Heart left ventricle (tissue), 16 donors: ENCODE results near the gene ADM2. TPM values are rescaled to one million over a fixed set of nuclear protein-coding genes. Genes with fewer than 3 reads are reported as not detected.

ENCODE experiments used
- ATAC-seq, 4 donors: fragments of 200-7000 bp; cut with Tn5 transposase; one replicate each; pipeline ENCODE4 v1.9.1; 2020 to 2022; ENCODE audit warnings: moderate library complexity in 4 of 4, mild to moderate bottlenecking in 3 of 4, moderate number of reproducible peaks in 1 of 4
- DNase-seq, 5 donors: peaks; one replicate each; pipeline ENCODE4 v3.0.0-alpha.2; 2020
- H3K27ac ChIP-seq, 12 donors: fragments of 200-600 bp; sonication (generic) in 4 of 12; one replicate each; pipeline versions ENCODE4 v1.5.0 to v1.8.0; 2016 to 2022; ENCODE audit warnings: mild to moderate bottlenecking in 2 of 12
- H3K27me3 ChIP-seq, 9 donors: fragments of 200-600 bp; sonication (generic) in 2 of 9; one replicate each; pipeline versions ENCODE4 v1.5.1 to v1.8.0; 2016 to 2022; ENCODE audit warnings: mild to moderate bottlenecking in 3 of 9
- H3K36me3 ChIP-seq, 9 donors: fragments of 200-600 bp; sonication (generic) in 2 of 9; one replicate each; pipeline versions ENCODE4 v1.5.0 to v1.8.0; 2018 to 2022; ENCODE audit warnings: mild to moderate bottlenecking in 2 of 9
- H3K4me1 ChIP-seq, 12 donors: fragments of 200-600 bp; sonication (generic) in 4 of 12; one replicate each; pipeline versions ENCODE4 v1.5.0 to v1.8.0; 2016 to 2022; ENCODE audit warnings: mild to moderate bottlenecking in 3 of 12
- H3K4me3 ChIP-seq, 12 donors: fragments of 200-600 bp; sonication (generic) in 4 of 12; one replicate each; pipeline versions ENCODE4 v1.5.0 to v1.8.0; 2017 to 2022; ENCODE audit warnings: mild to moderate bottlenecking in 9 of 12, moderate library complexity in 4 of 12
- H3K9me3 ChIP-seq, 12 donors: fragments of 200-600 bp; sonication (generic) in 4 of 12; one replicate each; pipeline versions ENCODE4 v1.5.0 to v1.8.0; 2016 to 2022; ENCODE audit warnings: mild to moderate bottlenecking in 1 of 12
- CTCF ChIP-seq, 12 donors: fragments of 200-600 bp; sonication (generic) in 4 of 12; IDR thresholded peaks; one replicate each; pipeline versions ENCODE4 v1.5.0 to v1.8.0; 2018 to 2022; ENCODE audit warnings: antibody characterized with exemption in 12 of 12, mild to moderate bottlenecking in 5 of 12
- POLR2A ChIP-seq, 2 donors: fragments of 450-650 bp; IDR thresholded peaks; one replicate each; pipeline ENCODE4 v1.6.1; 2017; ENCODE audit warnings: antibody characterized with exemption in 2 of 2, mild to moderate bottlenecking in 2 of 2, moderate library complexity in 2 of 2
- WGBS, 4 donors: extraction: QIAGEN DNeasy Blood & Tissue Kit in 2 of 4; methylation state at CpG; one replicate each; pipeline versions ENCODE4 v1.1.5 to v1.1.7; 2013 to 2018; 5-methylcytosine and 5-hydroxymethylcytosine counted together
- intact Hi-C, 10 donors: fragments of 100-400 bp; cut with DNase I; formaldehyde crosslinking; loops; one replicate each; pipeline versions ENCODE4 v1.11.1 to v1.14.2; 2022
- polyA plus RNA-seq, 2 donors: library from polyadenylated mRNA; stranded (reverse); fragments of 200-250 nt; gene quantifications; one replicate each; pipeline ENCODE4 v1.2.3, GENCODE V29; 2013
- total RNA-seq, 9 donors: library from RNA; depleted of rRNA in 2 of 9; stranded (reverse); fragments of >200 nt in 2 of 9; fragmentation: NEBNext Ultra II Directional in 3 of 9; extraction: Animal tissue kit (Norgen Biotek cat#: 25700) in 3 of 9; gene quantifications; one replicate each; pipeline versions ENCODE4 v1.1.0 to v1.2.4, GENCODE V29; 2016 to 2023
- donor health status: ischemic (EF 13 %, LVEDD 7.1; RV severe dilation, severe dysfunction).
- donor health status: healthy with polysubstance abuse.
- donor health status: DM: no; HTN: yes; CAD: no.
- donor health status: DM: no; HTN: no; CAD: no.
- donor health status: ischemic (EF 25% LVEDD 6.9; RV normal size, moderate dysfunction).
- donor health status: ischemic (EF 25% LVEDD 5.7; RV mildly dilated, moderate dysfunction).
- donor health status: healthy.
- donor health status: DM: yes; HTN: yes; CAD: no.
- donor health status: ischemic (EF 35%, LVEDD 5.7; RV mildly dilated, moderate dysfunction).
- donor health status: nonischemic (EF 11% LVEDD 7.7; RV severe dilation, severe dysfunction).
- donor health status: DM: yes; HTN: yes; CAD: no.
- donor health status: PGD.
- donor health status: ischemic (EF 29% LVEDD 5.4; RV normal size, mild dysfunction).
- donor health status: nonischemic (EF 23%, LVEDD 6.1; RV moderate dilation, normal function).

ADM2 gene
- total and polyA plus RNA-seq, 11 donors, result 0.04 to 0.67 (median 0.20) TPM; not detected in 7

GRCh38 chr22:50481045-50481439 is 301 bp upstream of the ADM2 start:
- TF ChIP-seq POLR2A (IDR thresholded peaks at IDR 0.05) (no peak), CTCF (IDR thresholded peaks at IDR 0.05) (no peak)
- ATAC-seq (no peak), DNase-seq (no peak)
- no peaks in the 10 kb centered on the region for H3K36me3 ChIP-seq
- H3K4me1 ChIP-seq, result peaks cover 0 to 17% (median 4%) of the 10 kb centered on the region in 12 donors
- peak overlapping the region; percentile 8 to 61 (median 40) for H3K4me3 ChIP-seq
- intact Hi-C loops, result no loop called here
- peaks cover 24 to 57% (median 34%) of the 10 kb centered on the region in 9 donors for H3K27me3 ChIP-seq
- H3K9me3 ChIP-seq, result no peaks in the 10 kb centered on the region
- H3K27ac ChIP-seq, result no peak overlapping the region
- 0 to 4% (median 3%) methylated on average over 13 to 45 of the region's 45 CpGs for WGBS, 4 donors

- no peak overlapping the region for H3K27ac ChIP-seq
- no peak for TF ChIP-seq CTCF (IDR thresholded peaks at IDR 0.05)
- TF ChIP-seq POLR2A (IDR thresholded peaks at IDR 0.05), result no peak
- intact Hi-C loops, result no loop called here
- peak overlapping the region in 5 of 12 donors; percentile 40 to 61 (median 48) for H3K4me3 ChIP-seq
- no peaks in the 10 kb centered on the region for H3K9me3 ChIP-seq
- no peaks in the 10 kb centered on the region for H3K36me3 ChIP-seq
- peaks cover 25 to 57% (median 34%) of the 10 kb centered on the region in 9 donors for H3K27me3 ChIP-seq
- ATAC-seq (no peak), DNase-seq (peak in 1 of 5 donors; percentile 65)
- H3K4me1 ChIP-seq, result peaks cover 0 to 17% (median 4%) of the 10 kb centered on the region in 12 donors
- WGBS, 4 donors, result 62 to 88% (median 66%) methylated on average over 15 to 35 of the region's 35 CpGs
Observed at GRCh38 chr22:50482107-50483074, 1.0 kb downstream of the ADM2 start.

GRCh38 chr22:50483106-50483505 is 1.8 kb downstream of the ADM2 start:
- WGBS, 4 donors, result 81 to 89% (median 86%) methylated on average over 9 to 10 of the region's 10 CpGs
- no peak for ATAC-seq
- H3K27me3 ChIP-seq, result peaks cover 25 to 63% (median 34%) of the 10 kb centered on the region in 9 donors

More at GRCh38 chr22:50483106-50483505, 1.8 kb downstream of the ADM2 start:
- Histone ChIP-seq H3K4me1 (peaks cover 0 to 17% (median 4%) of the 10 kb centered on the region in 12 donors), H3K27ac (no peak overlapping the region), H3K9me3 (no peaks in the 10 kb centered on the region), H3K36me3 (no peaks in the 10 kb centered on the region), H3K4me3 (no peak overlapping the region)
- TF ChIP-seq CTCF (IDR thresholded peaks at IDR 0.05) (no peak), POLR2A (IDR thresholded peaks at IDR 0.05) (no peak)
- intact Hi-C loops, result no loop called here
- no peak for DNase-seq
